Activated naive CD8-positive, alpha-beta T cell (primary cell): Measurements from ENCODE around the gene PDXDC1.
"Not testable (repeated sequence)": the region's sequence is repeated elsewhere in the genome, so short reads cannot be mapped to it uniquely, and the experiment has no call there.

Experiments used
- H3K27ac Mint-ChIP-seq: one replicate; pipeline ENCODE4 v1.8.0; 2021; ENCODE audit warnings: mixed read lengths
- H3K27me3 Mint-ChIP-seq: one replicate; pipeline ENCODE4 v1.8.0; 2021; ENCODE audit warnings: mixed read lengths
- H3K36me3 Mint-ChIP-seq: one replicate; pipeline ENCODE4 v1.8.0; 2021; ENCODE audit warnings: mixed read lengths
- H3K4me1 Mint-ChIP-seq: one replicate; pipeline ENCODE4 v1.8.0; 2021; ENCODE audit warnings: low read depth, mixed read lengths
- H3K4me3 Mint-ChIP-seq: one replicate; pipeline ENCODE4 v1.8.0; 2021; ENCODE audit warnings: mild to moderate bottlenecking, mixed read lengths
- H3K9me3 Mint-ChIP-seq: one replicate; pipeline ENCODE4 v1.8.0; 2021; ENCODE audit warnings: low read depth, mixed read lengths

Gene PDXDC1

DNA sequence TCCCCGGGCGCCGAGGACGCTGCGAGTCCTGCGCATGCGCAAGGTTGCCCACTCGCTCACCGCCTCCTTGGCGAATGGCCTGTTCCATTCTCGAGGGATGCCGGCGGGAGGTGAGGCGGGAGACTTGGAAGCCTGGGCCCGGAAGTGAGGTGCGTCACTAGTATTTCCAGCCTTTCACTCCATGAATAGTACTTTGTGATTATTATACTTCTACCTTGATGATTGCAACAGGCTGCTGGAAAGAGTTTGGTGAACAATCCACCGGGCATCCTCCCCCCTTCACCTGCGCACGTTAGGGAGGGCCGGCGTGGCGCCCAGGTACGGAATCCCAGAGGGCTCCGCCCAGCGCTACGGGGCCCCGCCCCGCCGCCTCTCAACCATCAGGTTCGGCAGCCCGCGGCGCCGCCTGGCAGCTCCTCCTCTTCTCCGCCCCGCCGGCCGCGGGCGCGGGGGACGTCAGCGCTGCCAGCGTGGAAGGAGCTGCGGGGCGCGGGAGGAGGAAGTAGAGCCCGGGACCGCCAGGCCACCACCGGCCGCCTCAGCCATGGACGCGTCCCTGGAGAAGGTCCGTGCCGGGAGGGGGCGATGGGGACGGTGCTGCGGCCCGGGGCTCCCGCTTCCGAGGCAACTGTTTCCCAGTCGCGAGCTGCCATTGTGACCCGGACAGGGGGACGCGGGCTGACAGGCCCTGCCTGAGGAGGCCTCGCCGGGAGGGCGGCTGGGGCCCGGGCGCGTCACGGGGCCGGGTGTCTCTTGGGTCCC lies at the start of gene PDXDC1:
Gene PDXDC1, plus strand, starts transcription at position 371 of the 762 bp plus-strand sequence. Its CDS starts 174 bp downstream, at position 545.
- H3K9me3 Mint-ChIP-seq, H3K36me3 Mint-ChIP-seq, H3K27me3 Mint-ChIP-seq: not testable (repeated sequence)
- H3K27ac Mint-ChIP-seq, result peak within 1 kb of the TSS; percentile 79
- peaks cover 20% of the 10 kb centered on the region for H3K4me1 Mint-ChIP-seq
- H3K4me3 Mint-ChIP-seq, result peak within 1 kb of the TSS; percentile 91

DNA sequence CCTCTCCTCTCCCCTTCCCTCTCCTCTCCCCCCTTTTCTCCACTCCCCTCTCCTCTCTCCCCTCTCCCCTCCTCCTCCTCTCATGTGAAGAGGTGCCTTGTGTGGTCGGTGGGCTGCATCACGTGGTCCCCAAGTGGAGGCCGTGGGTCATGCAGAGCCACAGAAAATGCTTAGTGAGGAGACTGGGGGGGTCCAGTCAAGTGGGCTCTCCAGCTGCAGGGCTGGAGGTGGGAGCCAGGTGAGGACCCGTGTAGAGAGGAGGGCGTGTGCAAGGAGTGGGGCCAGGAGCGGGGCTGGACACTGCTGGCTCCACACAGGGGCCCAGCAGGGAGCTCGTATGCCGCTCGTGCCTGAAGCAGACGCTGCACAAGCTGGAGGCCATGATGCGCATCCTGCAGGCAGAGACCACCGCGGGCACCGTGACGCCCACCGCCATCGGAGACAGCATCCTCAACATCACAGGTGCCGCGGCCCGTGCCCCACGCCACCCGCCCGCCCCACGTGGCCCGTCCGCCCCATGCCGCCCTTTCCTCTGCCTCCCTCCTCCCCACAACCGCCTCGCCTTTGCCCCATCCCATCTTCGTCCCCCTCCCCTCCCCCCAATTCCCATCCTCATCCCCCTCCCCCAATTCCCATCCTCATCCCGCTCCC lies 46.6 kb upstream of the PDXDC1 start:
- not testable (repeated sequence) for H3K36me3 Mint-ChIP-seq, H3K4me1 Mint-ChIP-seq, H3K27me3 Mint-ChIP-seq, H3K27ac Mint-ChIP-seq, H3K4me3 Mint-ChIP-seq, H3K9me3 Mint-ChIP-seq

GRCh38 chr16:14929176-14929575 lies 45.6 kb upstream of the PDXDC1 start:
- not testable (repeated sequence) for H3K9me3 Mint-ChIP-seq, H3K4me1 Mint-ChIP-seq, H3K27ac Mint-ChIP-seq, H3K36me3 Mint-ChIP-seq, H3K4me3 Mint-ChIP-seq, H3K27me3 Mint-ChIP-seq

DNA sequence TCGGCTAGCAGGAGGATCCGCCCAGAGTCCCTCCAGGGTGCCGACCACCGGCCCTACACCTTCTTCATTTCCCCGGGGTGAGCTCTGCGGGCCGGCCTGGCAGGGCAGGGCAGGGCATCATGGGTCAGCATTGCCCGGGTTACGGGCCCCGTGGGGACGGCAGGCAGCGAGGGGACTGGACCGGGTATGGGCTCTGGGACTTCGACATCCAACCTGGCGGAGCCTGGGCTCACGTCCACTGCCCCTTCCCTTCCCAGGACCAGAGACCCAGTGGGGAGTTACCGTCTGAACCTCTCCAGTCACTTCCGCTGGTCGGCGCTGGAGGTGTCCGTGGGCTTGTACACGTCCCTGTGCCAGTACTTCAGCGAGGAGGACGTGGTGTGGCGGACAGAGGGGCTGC lies 44.6 kb upstream of the PDXDC1 start:
- H3K27me3 Mint-ChIP-seq, H3K4me1 Mint-ChIP-seq, H3K36me3 Mint-ChIP-seq, H3K9me3 Mint-ChIP-seq, H3K4me3 Mint-ChIP-seq, H3K27ac Mint-ChIP-seq: not testable (repeated sequence)

GRCh38 chr16:14930971-14931370 lies 43.9 kb upstream of the PDXDC1 start:
- not testable (repeated sequence) for H3K4me3 Mint-ChIP-seq, H3K36me3 Mint-ChIP-seq, H3K27ac Mint-ChIP-seq, H3K9me3 Mint-ChIP-seq, H3K27me3 Mint-ChIP-seq, H3K4me1 Mint-ChIP-seq

- H3K27ac Mint-ChIP-seq, result not testable (repeated sequence)
Observed at GRCh38 chr16:14932581-14933375, 42.0 kb upstream of the PDXDC1 start.

GRCh38 chr16:14937143-14937542 lies 37.7 kb upstream of the PDXDC1 start, which contains the start of gene NPIPA1:
Gene NPIPA1 (plus strand): TSS chr16:14937443. CDS start chr16:14937443, 0 bp downstream.
- H3K9me3 Mint-ChIP-seq, H3K36me3 Mint-ChIP-seq, H3K27ac Mint-ChIP-seq, H3K4me1 Mint-ChIP-seq, H3K4me3 Mint-ChIP-seq, H3K27me3 Mint-ChIP-seq: not testable (repeated sequence)

More at GRCh38 chr16:14932581-14933375, 42.0 kb upstream of the PDXDC1 start:
- H3K9me3 Mint-ChIP-seq, H3K4me3 Mint-ChIP-seq, H3K4me1 Mint-ChIP-seq, H3K36me3 Mint-ChIP-seq, H3K27me3 Mint-ChIP-seq: not testable (repeated sequence)

DNA sequence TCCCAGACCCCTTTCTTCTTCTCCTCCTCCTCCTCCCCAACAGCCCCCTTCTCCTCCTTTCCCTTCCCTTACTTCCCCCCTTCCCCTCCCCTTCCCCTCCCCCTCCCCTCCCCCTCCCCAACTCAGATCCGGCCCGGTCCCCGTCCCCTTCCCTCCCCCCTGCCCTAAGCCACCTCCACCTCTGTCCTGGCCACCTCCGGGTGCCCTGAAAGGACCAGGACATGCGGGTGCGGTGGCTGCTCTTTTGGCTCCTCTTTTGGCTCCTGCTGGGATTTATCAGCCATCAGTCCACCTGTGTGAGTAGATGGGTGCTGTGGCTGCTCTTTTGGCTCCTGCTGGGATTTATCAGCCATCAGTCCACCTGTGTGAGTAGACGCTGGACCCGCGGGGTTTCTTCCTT lies 36.8 kb upstream of the PDXDC1 start:
- not testable (repeated sequence) for H3K27ac Mint-ChIP-seq, H3K27me3 Mint-ChIP-seq, H3K4me1 Mint-ChIP-seq, H3K4me3 Mint-ChIP-seq, H3K9me3 Mint-ChIP-seq, H3K36me3 Mint-ChIP-seq

- H3K4me3 Mint-ChIP-seq, H3K9me3 Mint-ChIP-seq, H3K27me3 Mint-ChIP-seq, H3K36me3 Mint-ChIP-seq, H3K4me1 Mint-ChIP-seq, H3K27ac Mint-ChIP-seq: not testable (repeated sequence)
Observed at GRCh38 chr16:14942686-14943085, 32.1 kb upstream of the PDXDC1 start.

- no peaks in the 10 kb centered on the region for H3K4me1 Mint-ChIP-seq
- no peaks in the 10 kb centered on the region for H3K27me3 Mint-ChIP-seq
- no peaks in the 10 kb centered on the region for H3K9me3 Mint-ChIP-seq
- no peaks in the 10 kb centered on the region for H3K36me3 Mint-ChIP-seq
- no peak overlapping the region for H3K4me3 Mint-ChIP-seq
- no peak overlapping the region for H3K27ac Mint-ChIP-seq
Observed at GRCh38 chr16:14955546-14956231, 19.1 kb upstream of the PDXDC1 start.

DNA sequence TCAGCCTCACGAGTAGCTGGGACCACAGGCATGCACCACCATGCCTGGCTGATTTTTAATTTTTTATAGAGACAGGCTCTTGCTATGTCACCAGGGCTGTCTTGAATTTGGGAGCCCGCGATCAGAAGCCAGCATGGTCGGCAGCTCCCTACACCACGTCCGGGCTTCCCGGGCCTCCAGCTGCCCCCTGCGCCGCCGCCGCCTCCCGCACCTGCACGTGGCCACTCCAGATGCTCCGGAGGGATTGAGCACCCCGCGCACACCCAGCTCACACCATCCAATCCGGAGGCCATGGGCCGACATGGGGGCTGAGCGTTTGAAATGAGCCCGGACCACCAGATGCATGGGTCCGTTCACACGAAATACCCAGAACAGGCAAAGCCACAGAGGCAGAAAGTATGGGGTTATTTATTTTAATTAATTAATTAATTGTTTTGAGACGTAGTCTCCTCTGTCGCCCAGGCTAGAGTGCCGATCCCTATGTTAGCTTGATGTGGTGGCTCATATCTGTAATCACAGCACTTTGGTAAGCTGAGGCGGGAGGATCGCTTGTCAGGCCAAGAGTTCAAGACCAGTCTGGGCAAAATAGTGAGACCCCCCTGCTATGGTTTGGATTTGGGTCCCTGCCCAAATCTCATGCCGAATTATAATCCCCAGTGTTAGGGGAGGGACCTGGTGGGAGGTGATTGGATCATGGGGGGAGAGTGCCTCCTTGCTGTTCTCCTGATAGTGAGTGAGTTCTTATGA lies 17.1 kb upstream of the PDXDC1 start:
- H3K4me3 Mint-ChIP-seq, result no peak overlapping the region
- no peaks in the 10 kb centered on the region for H3K9me3 Mint-ChIP-seq
- H3K36me3 Mint-ChIP-seq, result no peaks in the 10 kb centered on the region
- no peaks in the 10 kb centered on the region for H3K4me1 Mint-ChIP-seq
- no peak overlapping the region for H3K27ac Mint-ChIP-seq
- H3K27me3 Mint-ChIP-seq, result peaks cover under 1% of the 10 kb centered on the region

GRCh38 chr16:14958323-14958600 lies 16.6 kb upstream of the PDXDC1 start:
- Mint-ChIP-seq H3K36me3 (peaks cover 2% of the 10 kb centered on the region), H3K27me3 (peaks cover 3% of the 10 kb centered on the region), H3K4me3 (no peak overlapping the region), H3K27ac (no peak overlapping the region), H3K4me1 (no peaks in the 10 kb centered on the region), H3K9me3 (peaks cover 2% of the 10 kb centered on the region)

DNA sequence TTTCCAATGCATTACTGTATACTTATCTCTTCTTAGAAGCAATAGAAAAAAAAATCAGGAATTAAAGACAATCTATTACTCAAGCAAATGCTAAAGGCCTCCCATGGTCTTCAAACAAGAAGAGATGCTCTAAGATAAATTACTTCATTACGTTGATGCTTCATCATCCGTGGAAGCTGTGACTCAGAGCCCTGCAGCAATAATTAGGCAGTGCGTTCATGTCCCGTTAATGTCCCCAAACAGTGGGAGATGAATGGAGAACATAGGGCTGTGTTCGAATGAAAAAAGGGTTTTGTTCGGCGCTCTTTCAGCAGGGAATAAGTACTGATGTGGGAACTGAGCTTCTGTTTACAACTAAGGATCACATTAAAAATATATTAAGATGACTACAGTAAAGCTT lies 15.9 kb upstream of the PDXDC1 start:
- H3K36me3 Mint-ChIP-seq, result peaks cover 6% of the 10 kb centered on the region
- no peak overlapping the region for H3K4me3 Mint-ChIP-seq
- no peak overlapping the region for H3K27ac Mint-ChIP-seq
- H3K4me1 Mint-ChIP-seq, result no peaks in the 10 kb centered on the region
- peaks cover 6% of the 10 kb centered on the region for H3K9me3 Mint-ChIP-seq
- H3K27me3 Mint-ChIP-seq, result peaks cover 7% of the 10 kb centered on the region

- H3K4me1 Mint-ChIP-seq, result no peaks in the 10 kb centered on the region
- peaks cover 6% of the 10 kb centered on the region for H3K9me3 Mint-ChIP-seq
- peaks cover 6% of the 10 kb centered on the region for H3K36me3 Mint-ChIP-seq
- no peak overlapping the region for H3K4me3 Mint-ChIP-seq
- peaks cover 7% of the 10 kb centered on the region for H3K27me3 Mint-ChIP-seq
- no peak overlapping the region for H3K27ac Mint-ChIP-seq
Observed at GRCh38 chr16:14961405-14962186, 13.2 kb upstream of the PDXDC1 start.
